NCI-H2196 treated with DMSO at 0.1 percent for 48 hours (cell line): ENCODE data around the gene MUC4.
"Not testable (repeated sequence)": the region's sequence is repeated elsewhere in the genome, so short reads cannot be mapped to it uniquely, and the experiment has no call there.

ENCODE experiments used
- DNase-seq: peaks from one replicate; lab custom pipeline; 2025; ENCODE audit not compliant: unreplicated experiment; lab: John Stamatoyannopoulos, UW

Gene MUC4

GRCh38 chr3:195816276-195816913, 4.7 kb upstream of the MUC4 start:
- not testable (repeated sequence) for DNase-seq

- no peak for DNase-seq
Measured at GRCh38 chr3:195815169-195815771, 3.5 kb upstream of the MUC4 start.

DNA sequence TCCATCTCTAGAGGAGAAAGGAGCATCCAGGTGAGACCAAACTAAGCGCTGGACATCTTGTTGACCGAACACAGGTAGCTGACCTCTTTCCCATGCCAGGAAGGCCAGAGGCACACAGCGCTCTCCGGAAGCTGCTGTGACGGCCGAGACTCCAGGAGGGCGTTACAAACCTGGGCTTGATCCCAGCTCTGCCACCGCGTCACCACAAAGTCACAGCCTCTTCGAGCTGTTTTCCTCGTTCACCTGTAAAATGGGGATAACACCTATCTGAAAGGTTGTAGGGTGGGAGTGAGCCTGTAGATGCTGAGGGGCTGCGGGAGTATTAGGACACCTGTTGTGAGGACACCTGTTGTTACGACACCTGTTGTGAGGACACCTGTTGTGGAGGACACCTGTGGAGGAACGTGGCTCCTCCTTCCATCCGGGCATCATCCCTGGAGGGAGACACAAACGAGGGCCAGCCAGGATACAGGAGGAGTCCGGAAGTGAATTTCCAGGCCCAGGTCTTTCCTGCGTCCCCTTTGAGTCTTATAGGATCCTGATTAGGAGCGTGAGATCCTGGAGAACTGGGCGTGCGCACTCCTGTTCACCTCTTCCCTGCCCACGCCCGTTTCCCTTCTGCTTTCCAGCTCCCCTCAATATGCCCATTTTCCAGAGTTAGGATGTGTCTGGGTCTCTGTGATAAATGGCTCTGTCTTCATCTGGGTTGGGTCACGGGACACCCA, 2.3 kb upstream of the MUC4 start:
- DNase-seq: no peak

DNA sequence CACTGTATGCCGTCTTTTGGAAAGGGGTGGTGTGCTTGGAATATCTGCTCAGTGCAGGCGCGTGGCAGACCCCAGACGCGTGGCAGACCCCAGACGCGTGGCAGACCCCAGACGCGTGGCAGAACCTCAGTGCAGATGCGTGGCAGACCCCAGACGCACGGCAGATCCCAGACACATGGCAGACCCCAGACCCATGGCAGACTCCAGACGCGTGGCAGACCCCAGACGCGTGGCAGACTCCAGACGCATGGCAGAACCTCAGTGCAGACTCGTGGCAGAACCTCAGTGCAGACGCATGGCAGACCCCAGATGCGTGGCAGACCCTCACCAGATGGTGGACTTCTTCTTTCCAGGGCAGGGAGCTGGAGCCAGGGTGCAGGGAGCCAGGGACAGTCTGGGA, 637 bp upstream of the MUC4 start:
- DNase-seq: no peak

GRCh38 chr3:195810455-195810845, 1.3 kb downstream of the MUC4 start:
- no peak for DNase-seq

- no peak for DNase-seq
Measured at GRCh38 chr3:195809796-195810454, 1.8 kb downstream of the MUC4 start.

GRCh38 chr3:195809291-195809785, 2.4 kb downstream of the MUC4 start:
- peak; percentile 35 for DNase-seq

DNA sequence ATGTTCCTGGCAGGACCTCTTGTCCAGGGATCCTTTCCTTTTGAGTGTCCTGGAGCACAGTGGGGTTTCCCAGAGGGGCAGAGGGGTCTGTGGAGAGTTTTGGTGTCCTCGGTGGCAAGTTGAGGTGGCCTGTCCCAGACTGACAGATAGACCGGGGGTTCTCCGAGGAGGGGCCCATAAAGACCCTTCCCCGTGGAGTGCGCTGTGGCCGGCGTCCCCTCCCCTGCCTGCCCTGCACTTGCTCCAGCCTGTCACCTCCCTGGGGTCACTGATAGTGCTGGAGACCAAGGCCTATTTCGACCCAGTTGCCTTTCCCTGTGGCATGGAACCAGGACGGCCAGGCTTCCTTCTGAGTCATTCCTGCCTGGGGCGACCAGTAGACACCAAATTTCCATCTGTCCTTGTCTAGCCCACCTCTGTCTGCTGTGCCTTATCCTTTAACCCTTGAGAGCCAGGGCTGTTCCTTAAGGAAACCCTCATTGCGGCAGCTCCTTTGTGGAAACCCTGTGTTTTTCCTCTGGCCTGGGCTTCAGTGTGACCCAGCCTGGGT, 2.9 kb downstream of the MUC4 start:
- DNase-seq: no peak

DNA sequence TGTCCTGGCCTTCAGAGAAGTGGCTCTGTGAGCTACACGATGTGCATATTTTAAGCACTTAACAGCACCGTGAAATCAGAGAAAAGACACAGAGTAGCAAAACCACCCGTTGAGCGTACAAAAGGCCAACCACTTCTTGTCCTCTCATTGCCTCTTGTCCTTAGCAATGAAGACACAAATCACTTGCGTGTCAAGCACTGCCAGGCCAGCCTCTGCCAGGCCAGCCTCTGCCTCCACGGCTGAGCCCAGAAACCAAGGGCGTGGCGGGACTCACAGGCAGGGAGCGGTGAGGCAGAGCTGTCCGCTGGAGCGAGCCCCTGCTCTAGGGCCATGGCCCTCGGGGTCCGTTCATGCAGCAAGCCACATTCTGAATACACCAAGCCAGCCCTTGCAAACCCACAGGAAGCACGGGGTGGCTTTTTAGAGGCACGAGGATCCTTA, 4.0 kb downstream of the MUC4 start:
- DNase-seq: no peak

DNA sequence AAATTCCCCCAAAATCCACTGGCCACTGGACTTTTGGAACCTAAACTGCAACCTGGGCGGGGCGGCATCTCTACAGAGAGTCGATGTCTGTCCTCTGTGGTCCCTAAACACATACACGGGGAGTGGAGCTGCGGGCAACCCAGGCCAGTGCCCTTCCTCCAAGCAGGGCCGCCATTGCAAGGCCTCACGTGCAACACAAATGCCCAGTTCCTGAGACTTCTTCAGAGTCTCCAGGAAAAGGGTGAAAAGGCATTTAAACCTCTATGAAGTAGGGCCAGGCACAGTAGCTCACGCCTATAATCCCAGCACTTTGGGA, 4.9 kb downstream of the MUC4 start:
- DNase-seq: no peak

GRCh38 chr3:195806211-195806915, 5.4 kb downstream of the MUC4 start:
- peak; percentile 25 for DNase-seq

DNA sequence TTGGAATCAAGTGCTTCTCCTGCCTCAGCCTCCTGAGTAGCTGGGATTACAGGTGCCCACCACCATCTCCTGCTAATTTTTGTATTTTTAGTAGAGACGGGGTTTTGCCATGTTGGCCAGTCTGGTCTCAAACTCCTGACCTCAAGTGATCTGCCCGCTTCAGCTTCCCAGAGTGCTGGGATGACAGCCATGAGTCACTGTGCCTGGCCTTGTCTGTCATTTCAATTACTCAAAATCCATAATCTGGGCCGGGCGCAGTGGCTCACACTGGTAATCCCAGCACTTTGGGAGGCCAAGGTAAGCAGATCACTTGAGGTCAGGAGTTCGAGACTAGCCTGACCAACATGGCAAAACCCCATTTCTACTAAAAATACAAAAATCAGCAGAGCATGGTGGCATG, 6.1 kb downstream of the MUC4 start:
- DNase-seq: not testable (repeated sequence)

- no peak for DNase-seq
Measured at GRCh38 chr3:195805181-195805580, 6.5 kb downstream of the MUC4 start.

GRCh38 chr3:195803289-195803908, 8.3 kb downstream of the MUC4 start:
- DNase-seq: no peak

- no peak for DNase-seq
Measured at GRCh38 chr3:195802795-195803194, 8.9 kb downstream of the MUC4 start.

DNA sequence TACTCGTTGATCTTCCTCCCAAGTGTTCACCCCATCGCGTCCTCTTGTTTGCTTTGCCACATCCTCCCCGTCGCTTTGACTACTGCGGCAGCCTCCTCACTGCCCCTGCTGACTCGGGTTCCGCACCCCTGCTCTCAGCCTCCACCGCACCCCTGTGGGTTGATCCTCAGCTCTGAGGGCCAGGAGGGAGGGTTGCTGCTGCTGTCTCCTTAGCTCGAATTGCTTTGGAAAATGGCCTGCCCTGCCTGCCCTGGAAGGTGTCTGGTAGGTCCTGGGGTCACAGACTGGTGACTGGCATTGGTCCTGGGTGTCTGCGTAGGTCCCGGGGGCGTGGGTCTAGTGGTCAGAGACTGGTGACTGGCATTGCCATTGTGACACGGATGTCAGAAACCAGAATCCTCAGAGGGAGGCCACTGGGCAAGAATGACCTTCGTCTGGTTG, 9.4 kb downstream of the MUC4 start:
- no peak for DNase-seq

DNA sequence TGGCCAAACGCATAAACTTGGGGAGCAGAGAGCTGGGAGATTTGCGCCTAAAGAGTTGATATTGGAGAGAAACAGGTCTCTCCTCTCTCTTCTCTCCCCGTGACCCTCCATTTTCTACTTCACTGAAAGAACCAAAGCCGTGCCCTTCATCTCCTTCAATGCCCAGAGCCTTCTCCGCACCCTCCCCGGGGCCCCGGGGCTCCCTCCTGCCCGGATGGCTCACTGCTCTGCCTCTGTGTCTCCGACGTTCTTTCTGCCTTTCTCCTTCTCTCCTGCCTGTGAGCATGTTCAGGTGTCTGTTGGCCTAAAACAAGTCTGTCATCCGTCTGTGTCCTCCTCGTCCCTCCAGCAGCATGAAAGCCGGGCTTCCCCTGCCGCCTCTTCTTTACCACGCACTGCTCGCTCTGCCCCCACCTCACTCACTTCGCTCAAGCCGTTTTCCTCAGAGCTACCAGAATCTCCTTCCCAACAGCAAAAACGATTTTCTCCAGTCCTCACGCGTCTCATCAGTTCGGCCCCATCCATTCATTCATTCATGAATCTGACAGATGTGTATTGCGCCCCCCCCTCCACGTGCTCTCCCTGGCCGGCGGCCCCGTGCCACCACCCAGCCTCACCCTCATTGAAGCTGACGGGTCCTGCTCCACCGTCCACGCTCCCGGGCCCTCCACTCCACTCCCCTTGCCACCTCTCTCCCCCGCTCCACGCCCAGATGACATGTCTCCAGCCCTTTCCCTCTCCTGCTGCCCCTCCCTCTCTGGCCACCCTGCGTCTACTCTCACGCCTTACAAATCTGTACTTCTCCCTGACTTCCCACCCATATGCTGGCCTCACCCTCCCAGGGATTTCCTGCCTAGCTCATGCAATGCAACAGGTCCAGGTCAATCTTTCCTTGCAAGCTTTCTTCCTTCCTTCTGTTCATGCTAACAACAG, 10.2 kb downstream of the MUC4 start:
- DNase-seq: no peak

GRCh38 chr3:195800240-195800639, 11.5 kb downstream of the MUC4 start:
- DNase-seq: no peak

DNA sequence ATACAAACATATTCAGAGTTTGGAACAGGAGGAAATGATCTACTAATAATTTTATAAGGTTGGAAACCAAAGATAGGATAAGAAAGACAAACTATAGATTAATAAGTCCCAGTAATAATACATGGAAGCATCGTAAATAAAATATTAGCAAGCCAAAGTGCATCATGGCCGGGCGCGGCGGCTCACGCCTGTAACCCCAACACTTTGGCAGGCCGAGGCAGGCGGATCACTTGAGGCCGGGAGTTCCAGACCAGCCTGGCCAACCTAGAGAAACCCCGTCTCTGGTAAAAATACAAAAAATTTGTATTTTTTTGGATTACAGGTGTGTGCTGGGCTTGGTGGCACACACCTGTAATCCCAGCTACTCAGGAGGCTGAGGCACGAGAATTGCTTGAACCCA, 14.9 kb downstream of the MUC4 start:
- DNase-seq: no peak
